Measurements from ENCODE around the gene RTN3. TPM values are rescaled to one million over a fixed set of nuclear protein-coding genes. Genes with fewer than 3 reads are reported as not detected.
"Not testable (repeated sequence)": the region's sequence is repeated elsewhere in the genome, so short reads cannot be mapped to it uniquely, and the experiment has no call there.

The RTN3 gene, protein sequence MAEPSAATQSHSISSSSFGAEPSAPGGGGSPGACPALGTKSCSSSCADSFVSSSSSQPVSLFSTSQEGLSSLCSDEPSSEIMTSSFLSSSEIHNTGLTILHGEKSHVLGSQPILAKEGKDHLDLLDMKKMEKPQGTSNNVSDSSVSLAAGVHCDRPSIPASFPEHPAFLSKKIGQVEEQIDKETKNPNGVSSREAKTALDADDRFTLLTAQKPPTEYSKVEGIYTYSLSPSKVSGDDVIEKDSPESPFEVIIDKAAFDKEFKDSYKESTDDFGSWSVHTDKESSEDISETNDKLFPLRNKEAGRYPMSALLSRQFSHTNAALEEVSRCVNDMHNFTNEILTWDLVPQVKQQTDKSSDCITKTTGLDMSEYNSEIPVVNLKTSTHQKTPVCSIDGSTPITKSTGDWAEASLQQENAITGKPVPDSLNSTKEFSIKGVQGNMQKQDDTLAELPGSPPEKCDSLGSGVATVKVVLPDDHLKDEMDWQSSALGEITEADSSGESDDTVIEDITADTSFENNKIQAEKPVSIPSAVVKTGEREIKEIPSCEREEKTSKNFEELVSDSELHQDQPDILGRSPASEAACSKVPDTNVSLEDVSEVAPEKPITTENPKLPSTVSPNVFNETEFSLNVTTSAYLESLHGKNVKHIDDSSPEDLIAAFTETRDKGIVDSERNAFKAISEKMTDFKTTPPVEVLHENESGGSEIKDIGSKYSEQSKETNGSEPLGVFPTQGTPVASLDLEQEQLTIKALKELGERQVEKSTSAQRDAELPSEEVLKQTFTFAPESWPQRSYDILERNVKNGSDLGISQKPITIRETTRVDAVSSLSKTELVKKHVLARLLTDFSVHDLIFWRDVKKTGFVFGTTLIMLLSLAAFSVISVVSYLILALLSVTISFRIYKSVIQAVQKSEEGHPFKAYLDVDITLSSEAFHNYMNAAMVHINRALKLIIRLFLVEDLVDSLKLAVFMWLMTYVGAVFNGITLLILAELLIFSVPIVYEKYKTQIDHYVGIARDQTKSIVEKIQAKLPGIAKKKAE
- total RNA-seq = 10 to 100 TPM; 80.3 to 88.4 TPM
- long read RNA-seq, donor 1, transcript RTN3-208 (7 exons, 2,532 nt) = major isoform, 27 of 35 reads
- long read RNA-seq, donor 1, partial matches to known transcripts = 6 of 35 reads
- long read RNA-seq, donor 1, other reads (novel, unspliced or antisense) = 2 of 35 reads
- long read RNA-seq, donor 2, transcript RTN3-208 (7 exons, 2,532 nt) = major isoform, 167 of 180 reads
- long read RNA-seq, donor 2, partial matches to known transcripts = 4 of 180 reads
- long read RNA-seq, donor 2, other reads (novel, unspliced or antisense) = 6 of 180 reads

GRCh38 chr11:63681321-63682065, at the start of gene RTN3:
TSS of gene RTN3 (plus strand) at chr11:63681500. CDS start at chr11:63681637, 137 bp downstream.
- peak; percentile 99 for DNase-seq (ENCODE audit: low spot score)
- intact Hi-C loops (cut with DNase I) = no loop called here

GRCh38 chr11:63635762-63636465, 45.4 kb upstream of the RTN3 start:
- no peak for DNase-seq (ENCODE audit: low spot score)
- intact Hi-C loops (cut with DNase I) = loop anchor here (5.0 to 10.0 kb wide), 2 partner anchors 159 to 161 kb away; no protein-coding TSS in a partner anchor

DNA sequence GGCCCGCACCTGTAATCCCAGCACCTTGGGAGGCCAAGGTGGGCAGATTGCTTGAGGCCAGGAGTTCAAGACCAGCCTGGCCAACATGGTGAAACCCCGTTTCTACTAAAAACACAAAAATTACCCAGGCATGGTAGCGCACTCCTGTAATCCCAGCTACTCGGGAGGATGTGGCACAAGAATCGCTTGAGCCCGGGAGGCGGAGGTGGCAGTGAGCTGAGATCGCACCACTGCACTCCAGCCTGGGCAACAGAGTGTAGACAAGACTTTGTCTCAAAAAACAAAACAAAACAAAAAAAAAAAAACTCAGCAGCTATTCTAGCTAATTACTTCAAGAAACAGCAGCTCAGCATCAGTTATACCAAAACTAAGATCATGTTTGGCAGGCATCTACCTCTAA, 42.9 kb upstream of the RTN3 start:
- DNase-seq (ENCODE audit: low spot score) = not testable (repeated sequence)
- intact Hi-C loops (cut with DNase I) = loop anchor here (5.0 to 10.0 kb wide), 2 partner anchors 161 to 164 kb away; no protein-coding TSS in a partner anchor

DNA sequence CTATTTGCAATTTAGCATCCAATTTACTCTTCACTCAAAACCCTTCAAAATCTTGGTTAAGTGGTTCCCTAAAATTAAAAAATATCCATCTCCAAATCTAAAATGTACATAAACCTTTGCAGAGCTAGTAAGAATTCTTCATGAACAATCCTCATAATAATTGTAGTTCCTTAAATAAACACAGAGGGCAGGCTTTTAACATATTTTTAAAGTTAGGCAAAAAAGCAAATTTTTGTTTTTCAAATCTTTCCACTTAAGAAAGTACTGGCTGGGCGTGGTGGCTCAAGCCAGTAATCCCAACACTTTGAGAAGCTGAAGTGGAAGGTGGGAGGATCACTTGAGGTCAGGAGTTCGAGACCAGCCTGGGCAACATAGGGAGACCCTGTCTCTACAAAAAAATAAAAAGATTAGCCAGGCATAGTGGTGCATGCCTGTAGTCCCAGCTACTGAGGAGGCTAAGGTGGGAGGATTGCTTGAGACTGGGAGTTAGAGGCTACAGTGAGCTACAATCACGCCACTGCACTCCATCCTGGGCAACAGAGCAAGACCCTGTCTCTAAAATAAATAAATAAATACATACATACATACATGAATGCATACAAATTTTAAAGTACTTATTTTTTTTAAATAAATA, 42.0 kb upstream of the RTN3 start:
- intact Hi-C loops (cut with DNase I) = loop anchor here (5.0 to 10.0 kb wide), 2 partner anchors 162 to 165 kb away; no protein-coding TSS in a partner anchor

GRCh38 chr11:63641727-63642126, 39.6 kb upstream of the RTN3 start:
- DNase-seq (ENCODE audit: low spot score) = no peak
- intact Hi-C loops (cut with DNase I) = no loop called here

More for the DNA sequence above, 42.0 kb upstream of the RTN3 start:
- no peak for DNase-seq (ENCODE audit: low spot score)

DNA sequence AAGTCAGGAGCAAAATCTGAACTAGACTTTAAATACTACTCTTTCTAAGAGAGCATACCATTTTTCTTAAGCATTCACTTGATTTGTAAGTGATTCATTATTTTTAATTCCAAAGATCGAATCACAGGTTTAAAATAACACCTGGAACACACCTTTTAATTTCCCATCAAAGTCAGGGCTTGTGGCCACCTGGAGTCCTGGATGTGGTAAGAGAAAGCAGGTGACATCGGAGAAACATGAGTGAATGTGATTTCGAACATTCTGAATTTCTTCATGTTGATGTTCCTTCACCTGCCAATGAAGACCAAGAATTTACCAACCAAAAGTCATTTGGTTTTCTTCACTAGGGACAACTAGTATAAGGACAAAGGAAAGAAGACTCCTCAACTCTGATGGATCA, 38.1 kb upstream of the RTN3 start:
- intact Hi-C loops (cut with DNase I) = no loop called here

DNA sequence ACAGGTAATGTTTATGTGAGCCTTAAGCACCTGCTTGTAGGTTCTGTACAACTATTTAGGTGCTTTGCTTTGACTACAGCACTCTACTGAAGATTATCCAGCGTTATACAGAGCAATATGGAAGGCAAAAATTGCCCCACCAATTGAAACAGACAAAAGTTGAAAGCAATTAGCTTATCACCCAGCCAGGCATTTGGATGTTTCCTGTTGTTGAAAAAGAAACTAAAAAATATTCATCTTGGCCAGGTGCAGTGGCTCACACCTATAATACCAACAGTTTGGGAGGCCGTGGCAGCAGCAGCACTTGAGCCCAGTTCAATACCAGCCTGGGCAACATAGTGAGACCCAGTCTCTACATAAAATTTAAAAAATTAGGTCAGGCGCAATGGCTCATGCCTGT, 28.6 kb upstream of the RTN3 start:
- DNase-seq (ENCODE audit: low spot score) = no peak
- intact Hi-C loops (cut with DNase I) = loop anchor here in 1 of 2 donors (10.0 kb wide), 1 partner anchor 1618 kb away; no protein-coding TSS in a partner anchor

More for the DNA sequence above, 38.1 kb upstream of the RTN3 start:
- DNase-seq (ENCODE audit: low spot score) = no peak

DNA sequence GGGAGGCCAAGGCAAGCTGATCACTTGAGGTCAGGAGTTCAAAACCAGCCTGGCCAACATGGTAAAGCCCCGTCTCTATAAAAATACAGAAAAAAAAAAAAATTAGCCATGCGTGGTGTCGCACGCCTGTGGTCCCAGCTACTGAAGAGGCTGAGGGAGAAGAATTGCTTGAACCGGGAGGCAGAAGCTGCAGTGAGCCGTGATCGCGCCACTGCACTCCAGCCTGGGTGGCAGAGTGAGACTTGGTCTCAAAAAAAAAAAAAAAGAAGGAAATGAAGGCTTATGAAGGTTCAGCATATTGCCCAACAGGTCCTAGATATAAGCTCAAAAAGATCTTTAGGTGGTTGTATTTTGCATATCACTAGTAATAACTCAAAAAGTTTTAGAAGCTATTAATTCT, 20.3 kb upstream of the RTN3 start:
- DNase-seq (ENCODE audit: low spot score) = no peak
- intact Hi-C loops (cut with DNase I) = no loop called here

DNA sequence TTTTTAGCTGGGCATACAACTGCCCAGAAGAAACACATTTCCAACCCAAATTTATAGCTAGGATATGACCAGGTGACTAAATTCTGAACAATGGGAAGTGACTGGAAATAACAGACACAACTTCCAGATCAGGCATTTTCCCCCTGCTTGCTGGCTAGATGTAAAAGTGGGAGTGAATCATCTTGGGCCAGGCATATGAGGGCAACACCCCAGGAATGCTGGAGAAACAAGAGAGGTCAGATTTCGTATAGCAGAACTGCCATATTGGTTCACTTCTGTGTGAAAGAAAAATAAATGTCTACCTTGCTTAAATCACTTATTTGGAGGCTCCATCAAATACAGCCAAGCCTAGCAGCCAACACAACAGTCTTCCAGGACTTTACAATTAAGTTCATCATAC, 17.5 kb upstream of the RTN3 start:
- intact Hi-C loops (cut with DNase I) = no loop called here
- DNase-seq (ENCODE audit: low spot score) = no peak

GRCh38 chr11:63666874-63667273, 14.4 kb upstream of the RTN3 start:
- DNase-seq (ENCODE audit: low spot score) = no peak
- intact Hi-C loops (cut with DNase I) = no loop called here

- intact Hi-C loops (cut with DNase I) = no loop called here
- DNase-seq (ENCODE audit: low spot score) = no peak
Observed at GRCh38 chr11:63667995-63668795, 13.1 kb upstream of the RTN3 start.

- intact Hi-C loops (cut with DNase I) = no loop called here
Observed at GRCh38 chr11:63670096-63670432, 11.2 kb upstream of the RTN3 start.

GRCh38 chr11:63670433-63671321, 10.6 kb upstream of the RTN3 start:
- DNase-seq (ENCODE audit: low spot score) = peak; percentile 83
- intact Hi-C loops (cut with DNase I) = no loop called here

More at GRCh38 chr11:63670096-63670432, 11.2 kb upstream of the RTN3 start:
- DNase-seq (ENCODE audit: low spot score) = no peak

- peak; percentile 99 for DNase-seq (ENCODE audit: low spot score)
- intact Hi-C loops (cut with DNase I) = no loop called here
Observed at GRCh38 chr11:63671322-63672155, 9.8 kb upstream of the RTN3 start, which contains the start of gene ATL3. TSS of gene ATL3 (minus strand) at chr11:63671376. CDS start at chr11:63671335, 41 bp downstream.

DNA sequence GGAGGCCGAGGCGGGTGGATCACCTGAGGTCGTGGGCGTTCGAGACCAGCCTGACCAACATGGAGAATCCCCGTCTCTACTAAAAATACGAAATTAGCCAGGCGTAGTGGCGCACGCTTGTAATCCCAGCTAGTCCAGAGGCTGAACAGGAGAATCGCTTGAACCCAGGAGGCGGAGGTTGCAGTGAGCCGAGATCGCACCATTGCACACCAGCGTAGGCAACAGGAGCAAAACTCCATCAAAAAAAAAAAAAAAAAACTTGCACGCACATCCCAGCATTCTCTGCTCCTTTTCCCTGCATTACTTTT, 9.2 kb upstream of the RTN3 start:
- intact Hi-C loops (cut with DNase I) = no loop called here
- DNase-seq (ENCODE audit: low spot score) = no peak

All from posterior vena cava (tissue), 2 donors.